NCI-H748 treated with DMSO at 0.1 percent for 48 hours (cell line): ENCODE data around the gene BMERB1.
"Not testable (repeated sequence)": the region's sequence is repeated elsewhere in the genome, so short reads cannot be mapped to it uniquely, and the experiment has no call there.

Experiments
- DNase-seq: peaks from one replicate; lab custom pipeline; 2025; lab: John Stamatoyannopoulos, UW

The BMERB1 gene

DNA sequence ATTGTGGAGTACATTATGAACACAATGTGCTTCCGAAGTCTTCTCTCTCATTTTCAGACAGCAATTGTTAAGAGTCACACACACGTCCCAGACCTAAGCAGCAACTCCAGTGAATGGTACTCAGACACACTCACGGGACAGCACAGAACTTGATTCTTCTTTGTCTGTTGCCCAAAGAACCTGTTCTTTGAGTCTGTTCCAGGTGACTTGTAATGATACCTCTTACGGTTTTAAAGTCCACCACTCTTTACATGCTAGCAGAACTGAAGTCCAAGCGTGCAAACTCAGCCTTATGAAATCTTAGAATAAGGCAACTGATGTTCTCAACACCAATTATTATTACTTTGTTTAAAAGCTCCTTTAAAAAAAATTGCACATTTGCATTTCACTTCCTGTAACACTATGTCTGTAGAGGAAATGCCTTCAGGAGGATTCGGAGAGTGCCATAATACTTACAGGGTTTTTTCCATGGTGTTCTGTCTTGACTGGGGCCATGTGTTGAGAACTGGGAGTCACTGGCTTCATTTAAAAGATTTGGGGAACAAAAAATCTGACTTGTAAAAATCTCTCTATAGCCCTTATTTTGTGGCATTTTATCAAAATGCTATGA lies 160.4 kb downstream of the BMERB1 start:
- DNase-seq: no peak

DNA sequence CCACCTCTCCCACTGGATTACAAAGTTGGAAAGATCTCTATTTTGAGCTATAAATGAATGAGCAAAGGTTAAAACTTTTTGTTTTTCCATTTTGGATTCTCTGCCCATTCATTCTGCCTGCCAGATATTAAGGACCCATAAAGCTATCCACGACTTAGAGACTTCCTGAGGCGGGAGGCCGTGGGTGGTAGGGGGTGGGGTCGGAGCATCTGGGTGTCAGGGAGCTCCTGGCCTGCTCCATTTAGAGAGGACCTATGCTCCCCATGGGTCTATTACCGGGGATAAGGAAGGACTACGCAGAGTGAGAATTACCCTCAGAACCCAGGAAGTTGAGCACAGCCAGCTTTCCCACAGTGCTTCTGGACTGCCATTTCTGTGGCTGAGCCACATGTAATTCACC lies 162.7 kb downstream of the BMERB1 start:
- DNase-seq: no peak

DNA sequence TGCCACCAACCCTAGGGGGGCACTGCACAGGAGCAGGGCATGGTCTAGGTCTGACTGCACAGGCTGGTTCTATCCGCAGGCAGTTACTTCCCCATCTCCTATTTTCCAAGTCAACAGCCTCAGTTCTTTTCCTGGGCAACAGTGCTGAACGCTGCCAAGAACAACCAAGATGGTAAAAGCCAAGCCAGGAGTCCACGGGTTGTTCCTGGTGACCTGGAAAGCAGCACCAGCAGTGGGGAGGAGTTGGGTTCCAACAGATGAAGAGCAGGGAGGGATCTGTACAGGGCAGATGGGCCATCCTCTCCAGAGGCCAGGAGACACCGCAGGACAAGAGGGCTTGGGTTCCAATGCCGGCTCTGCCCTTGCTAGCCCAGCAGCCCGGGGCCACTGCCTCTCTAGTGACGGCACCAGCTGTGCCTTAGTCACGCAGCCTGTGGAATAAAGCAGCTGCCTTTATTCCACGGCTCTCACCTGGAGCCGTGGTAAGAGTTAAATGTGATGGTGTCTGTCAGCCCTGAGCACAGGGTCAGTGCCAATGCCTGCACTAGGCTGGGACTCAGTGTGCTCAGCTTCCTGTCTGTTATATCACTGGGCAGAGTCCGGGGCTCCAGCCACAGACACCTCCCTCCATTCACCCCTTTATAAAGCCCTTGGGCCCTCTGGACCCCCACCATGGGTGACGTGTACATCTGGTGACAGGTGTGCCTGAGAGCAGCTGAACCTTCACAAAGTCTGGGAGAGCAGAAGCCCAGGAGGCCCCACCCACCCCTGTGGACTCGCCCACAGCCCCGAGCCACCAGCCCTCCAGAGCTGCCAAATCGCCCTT lies 163.6 kb downstream of the BMERB1 start:
- no peak for DNase-seq

DNA sequence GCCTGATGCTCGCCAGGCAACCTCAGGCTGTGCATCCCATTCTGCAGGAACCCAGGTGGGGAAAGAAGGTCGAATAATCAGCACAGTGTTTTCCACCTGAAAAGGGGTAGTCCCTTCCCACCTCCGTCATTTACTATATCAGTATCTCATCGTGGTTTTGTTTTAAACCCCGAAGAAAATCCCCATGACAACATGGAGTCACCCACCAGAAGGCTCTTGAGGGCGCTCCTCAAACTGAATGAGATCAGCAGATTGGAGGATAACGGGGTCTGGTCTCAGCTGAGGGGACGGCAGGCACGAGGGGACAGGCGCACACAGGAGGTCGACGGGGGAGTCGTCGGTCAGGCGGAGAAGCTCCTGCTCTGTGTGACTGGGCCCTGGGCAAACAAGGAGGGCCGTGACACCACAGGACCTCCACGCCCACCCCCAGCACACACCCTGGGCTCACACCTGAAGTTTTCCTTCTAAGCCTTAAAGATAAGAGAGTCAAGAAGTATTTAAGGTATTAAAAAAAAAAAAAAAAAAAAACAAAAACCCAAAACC lies 164.3 kb downstream of the BMERB1 start:
- DNase-seq: no peak

DNA sequence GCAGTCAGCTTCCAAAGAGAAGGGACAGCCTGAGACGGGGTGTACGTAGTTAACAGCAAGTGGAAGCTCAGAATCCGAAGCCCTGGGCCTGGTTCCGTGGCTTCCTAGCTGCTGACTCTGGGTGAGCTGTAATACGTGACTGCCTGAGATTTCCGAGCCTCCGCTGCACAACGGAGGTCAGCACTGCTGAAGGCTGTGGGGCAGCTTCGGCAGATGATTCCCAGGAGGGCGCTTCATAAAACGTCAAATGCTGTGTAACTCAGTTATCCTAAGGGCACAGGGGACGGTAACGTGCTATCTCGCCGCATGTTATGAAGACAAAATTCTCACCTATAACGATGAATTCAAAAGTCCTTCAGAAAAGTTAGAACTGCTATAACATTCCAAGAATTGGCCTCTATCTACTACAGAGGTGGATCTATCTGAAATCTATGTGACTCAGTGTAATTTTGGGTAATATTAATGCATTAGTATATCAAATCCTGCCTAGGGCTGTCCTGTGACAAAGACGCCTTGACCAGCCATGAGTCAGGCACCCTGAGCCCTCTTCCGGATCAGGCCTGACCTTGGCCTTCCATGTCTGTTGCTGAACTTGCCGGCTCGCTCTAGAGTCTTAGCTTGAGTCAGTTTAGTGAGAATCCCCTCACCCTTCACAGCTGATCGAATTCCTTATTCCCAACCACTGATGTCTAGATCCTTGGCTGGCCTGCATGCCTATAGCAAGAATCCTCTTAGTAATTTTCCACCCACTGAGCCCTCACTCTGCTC lies 165.1 kb downstream of the BMERB1 start:
- no peak for DNase-seq

DNA sequence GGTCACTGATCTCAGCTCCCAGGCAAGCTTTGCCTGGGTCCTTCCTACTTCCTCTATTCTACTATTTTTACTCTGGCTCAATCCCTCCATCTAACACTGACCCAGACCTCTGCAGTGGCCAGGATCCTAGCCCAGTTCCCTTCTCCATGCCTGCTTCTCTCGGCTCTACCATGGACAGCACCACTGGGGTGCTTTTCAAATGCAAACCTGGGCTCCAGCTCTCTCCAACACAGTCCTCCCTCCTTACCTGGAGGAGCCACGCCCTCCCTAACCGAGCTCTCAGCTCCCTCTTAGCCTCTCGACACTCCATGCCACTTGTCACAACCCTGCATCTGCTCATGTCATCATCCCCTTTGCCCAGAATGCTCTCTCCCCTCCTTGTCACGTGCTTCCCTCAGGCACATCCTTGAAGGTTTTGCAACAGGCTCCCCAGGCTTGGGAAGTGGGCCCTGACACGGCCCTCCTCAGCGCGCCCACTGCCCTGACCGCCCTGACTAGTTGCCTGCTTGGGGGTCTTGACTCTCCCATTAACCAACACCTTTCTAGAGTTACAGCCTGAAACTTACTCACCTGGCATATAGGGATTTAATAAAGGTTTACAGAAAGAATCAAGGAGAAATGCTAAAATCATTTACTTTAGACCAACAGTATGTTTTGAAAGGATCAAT lies 167.0 kb downstream of the BMERB1 start:
- no peak for DNase-seq

DNA sequence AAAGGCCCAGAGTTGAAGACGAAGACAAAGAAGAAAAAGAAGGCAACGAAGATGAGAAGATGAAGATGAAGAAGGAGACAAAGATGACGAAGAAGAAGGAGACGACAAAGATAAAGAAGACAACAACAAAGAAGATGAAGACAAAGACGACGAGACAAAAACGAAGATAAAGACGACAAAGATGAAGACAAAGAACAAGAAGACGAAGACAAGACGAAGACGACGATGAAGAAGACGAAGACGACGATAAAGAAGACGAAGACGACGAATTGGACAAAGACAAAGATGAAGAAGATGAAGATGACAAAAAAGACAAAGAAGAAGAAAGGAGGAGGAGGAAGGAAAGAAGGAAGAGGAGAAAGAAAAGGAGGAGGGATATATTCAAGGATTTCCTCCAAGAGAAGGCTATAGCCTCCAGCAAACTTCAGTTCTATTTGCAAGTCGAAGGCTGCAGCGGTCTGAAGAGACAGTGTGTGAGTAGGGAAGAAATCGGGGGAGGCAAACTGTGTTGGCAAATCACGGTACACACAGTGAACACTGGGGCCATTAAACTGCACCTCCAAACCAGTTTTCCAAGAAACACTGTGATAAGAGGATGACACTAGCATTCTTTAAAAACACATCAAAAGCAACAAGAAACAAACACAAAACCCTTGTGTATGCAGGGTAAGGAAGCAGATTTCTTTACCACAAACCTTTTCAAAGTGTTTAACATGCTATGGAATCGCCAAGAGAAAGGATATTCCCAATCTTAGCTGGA lies 168.1 kb downstream of the BMERB1 start:
- no peak for DNase-seq

DNA sequence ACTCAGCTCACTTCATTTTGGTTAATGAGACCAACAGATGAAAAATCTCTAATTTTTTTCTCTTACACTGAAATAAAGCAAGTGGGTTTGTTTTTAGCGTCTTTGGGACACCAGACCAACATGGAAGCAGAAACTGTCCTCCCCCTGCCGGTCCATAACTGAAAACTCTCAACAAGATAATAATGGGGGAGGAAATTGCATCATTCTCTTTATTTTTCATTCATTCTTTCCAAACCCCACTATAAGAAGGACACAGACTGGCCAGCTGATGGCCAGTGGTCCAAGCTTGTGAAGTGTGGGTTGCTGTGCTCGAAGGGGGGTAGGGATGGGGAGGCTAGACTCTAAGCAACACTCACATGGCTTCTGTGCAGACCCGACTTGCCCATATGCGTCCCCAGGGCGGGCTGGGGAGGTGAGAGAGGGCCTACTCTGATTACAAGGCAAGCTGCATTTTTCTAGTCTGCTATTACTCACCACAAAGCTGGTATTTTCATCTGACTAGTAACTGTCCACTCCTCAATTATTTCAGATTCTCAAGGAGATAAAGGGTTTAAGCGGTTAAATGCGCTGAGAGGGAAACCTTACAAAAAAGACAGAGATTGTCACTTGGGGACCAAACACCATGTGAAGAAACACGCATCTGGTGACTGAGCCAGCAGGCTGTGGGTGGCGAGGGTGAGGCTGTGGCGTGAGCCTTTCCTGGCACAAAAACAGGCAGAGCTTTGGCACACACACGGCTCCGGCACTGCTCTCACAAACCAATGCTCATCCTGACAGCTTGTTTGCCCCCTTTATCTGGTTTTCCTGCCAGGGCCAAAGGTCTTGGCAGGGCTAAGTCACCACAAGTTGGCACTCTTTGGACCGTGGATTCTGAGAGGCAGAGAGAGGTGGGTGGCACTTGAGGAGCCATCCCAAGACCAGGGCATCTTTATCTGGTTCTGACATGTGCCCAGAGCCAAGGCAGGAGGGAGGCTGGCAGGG lies 170.4 kb downstream of the BMERB1 start:
- DNase-seq: no peak

DNA sequence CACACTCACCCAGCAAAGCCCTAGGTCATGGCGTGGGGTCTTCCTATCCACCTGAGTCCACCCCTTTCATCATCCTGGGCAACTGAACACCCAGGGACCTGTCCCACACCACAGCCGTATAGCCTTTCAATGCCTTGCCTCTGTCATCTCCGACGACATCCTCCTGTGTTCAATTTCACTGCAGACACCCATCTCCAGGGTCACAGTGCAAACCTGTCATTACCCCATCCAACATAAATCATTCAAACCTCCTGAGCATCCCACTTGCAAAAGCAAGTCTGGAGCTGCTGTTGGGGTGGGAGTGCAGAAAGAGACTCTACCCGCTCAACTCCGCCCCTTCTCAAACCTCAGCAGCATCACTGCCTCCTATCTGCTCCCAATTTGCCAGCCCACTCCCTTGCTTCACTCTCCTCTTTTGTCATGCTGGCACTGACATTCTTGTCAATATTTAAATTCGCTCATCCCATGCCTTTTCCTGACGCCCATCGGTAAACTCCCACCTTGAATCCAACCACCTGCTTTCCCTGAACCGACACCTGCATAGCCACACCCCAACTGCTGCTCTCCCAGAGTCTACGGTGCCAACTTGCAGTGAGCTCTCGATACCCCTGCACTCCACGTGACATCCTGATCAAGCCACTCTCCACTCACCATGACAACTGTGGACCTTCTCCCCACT lies 171.6 kb downstream of the BMERB1 start:
- DNase-seq: peak; percentile 5

DNA sequence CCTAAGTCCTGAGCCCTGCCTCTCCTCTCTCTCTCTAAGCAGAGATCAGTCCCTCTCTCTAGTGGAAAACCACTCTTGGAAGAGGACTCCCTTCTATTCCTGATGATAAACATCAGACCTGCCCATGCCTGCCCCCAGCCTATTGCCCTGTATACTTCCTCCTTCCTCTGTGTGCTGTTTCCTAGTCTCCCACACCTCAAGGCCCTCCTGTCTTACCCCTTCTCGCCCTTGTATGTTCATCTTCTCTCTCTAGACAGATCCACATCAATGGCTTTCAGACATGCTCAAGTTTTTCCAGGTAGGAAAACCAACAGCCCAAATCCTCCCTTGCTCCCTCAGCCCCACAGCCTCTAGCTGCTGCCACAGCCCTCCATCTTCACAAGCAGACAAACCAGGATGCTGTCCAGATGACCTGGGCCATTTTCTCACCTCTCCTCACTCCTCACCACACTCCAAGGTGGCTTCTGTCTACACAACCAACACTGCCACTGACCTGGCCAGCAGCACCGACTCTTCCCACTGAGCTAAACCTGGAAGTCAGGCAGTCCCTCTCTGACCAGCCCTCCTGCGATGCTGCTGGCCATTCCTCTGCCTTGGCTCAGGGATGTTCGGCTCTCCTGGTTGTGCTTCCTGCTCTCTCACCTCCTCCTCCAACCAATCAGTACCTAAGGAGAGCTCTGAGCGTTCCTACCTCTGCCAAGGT lies 172.3 kb downstream of the BMERB1 start:
- no peak for DNase-seq

DNA sequence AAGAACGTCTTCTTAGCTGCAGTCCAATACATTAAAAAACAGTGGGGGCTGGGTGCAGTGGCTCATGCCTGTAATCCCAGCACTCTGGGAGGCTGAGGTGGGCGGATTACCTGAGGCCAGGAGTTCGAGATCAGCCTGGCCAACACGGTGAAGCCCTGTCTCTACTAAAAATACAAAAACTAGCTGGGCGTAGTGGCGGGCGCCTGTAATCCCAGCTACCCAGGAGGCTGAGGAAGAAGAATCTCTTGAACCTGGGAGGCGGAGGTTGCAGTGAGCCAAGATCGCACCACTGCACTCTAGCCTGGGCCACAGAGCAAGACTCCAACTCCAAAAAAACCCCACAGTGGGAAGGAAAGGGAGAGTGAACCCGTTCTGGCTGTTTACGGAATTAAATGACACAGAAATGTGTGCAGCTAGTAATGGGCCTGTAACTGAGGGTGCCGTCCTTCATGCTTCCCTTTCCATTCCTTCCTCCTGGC lies 172.9 kb downstream of the BMERB1 start:
- DNase-seq: not testable (repeated sequence)

DNA sequence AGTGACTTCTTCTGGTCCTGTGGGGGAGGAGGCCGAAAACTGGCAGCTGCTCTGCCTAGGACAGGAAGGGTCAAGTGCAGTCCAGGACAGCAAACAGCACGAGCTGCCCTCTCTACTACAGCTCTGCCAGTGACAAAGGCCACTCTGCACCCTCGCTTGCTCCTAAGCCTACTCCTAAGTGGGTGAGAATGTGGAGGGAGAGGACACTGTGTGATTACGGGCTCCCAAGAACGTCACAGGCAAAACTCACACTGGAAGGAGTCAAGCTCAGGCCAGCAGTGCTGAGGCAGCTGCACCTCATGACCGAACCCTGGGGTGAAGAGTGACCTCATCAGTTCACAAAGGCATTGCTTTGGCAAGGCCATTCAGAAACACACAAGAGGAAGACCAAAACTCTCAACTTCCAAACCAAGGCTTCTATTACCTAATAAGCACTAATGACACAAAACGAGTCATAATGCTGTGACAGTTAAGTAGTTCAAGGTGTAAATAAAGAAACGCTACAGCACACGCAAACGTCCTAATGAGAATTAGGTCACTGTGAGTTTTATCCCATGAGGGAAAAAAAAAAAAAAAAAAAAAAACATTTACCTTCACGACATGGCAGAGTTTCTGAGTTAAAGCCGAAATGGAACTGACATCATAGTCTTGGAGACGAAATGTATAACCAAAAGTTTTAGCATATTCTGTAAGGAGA lies 173.5 kb downstream of the BMERB1 start:
- DNase-seq: no peak

DNA sequence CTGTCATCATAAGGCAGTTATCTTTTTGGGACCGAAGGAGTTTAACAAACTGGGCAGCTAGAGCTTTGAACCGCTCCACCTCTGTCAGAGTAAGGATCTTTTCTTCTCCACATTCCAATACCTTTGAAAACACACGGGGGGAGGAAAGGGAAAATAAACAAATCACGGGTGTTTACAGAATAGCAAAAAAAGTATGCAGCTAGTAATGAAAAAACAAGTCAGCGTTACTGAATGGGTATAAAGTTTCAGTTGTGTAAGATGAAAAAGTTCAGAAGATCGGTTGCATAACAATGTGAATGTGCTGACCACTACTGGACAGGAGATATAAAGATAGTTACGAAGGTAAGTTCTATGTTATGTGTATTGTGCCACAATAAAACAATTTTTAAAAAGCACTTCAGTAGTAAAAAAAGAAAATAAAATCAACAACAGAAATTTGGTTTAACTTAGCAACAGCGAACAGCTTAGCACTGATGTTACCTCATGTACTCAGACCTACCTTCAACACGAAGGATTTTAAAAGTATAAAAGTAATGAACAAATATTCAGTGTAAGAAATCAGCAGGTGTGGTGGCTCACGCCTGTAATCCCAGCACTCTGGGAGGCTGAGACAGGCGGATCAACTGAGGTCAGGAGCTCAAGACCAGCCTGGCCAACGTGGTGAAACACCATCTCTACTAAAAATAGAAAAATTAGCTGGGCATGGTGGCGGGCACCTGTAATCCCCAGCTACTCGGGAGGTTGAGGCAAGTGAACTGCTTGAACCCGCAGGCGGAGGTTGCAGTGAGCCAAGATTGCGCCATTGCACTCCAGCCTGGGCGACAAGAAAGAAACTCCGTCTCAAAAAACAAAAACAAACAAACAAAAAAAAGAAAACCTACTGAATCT lies 174.3 kb downstream of the BMERB1 start:
- no peak for DNase-seq

DNA sequence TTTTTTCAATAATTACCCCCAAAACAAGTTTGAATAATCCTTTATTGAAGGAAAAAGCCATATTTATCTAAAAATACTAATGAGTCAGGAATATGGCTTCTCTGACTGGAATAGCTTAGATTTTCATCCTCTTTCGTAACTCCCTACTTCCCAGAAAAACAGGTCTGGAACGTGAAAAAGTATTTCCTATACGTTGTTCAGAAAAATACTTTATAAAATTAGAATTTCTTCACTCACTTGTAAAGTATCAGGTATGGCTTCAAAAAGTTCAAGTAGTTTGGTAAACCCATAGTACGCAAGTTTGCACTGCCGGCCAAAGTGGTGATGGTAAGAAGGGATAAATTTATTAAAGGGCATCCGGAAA lies 174.9 kb downstream of the BMERB1 start:
- DNase-seq: no peak

DNA sequence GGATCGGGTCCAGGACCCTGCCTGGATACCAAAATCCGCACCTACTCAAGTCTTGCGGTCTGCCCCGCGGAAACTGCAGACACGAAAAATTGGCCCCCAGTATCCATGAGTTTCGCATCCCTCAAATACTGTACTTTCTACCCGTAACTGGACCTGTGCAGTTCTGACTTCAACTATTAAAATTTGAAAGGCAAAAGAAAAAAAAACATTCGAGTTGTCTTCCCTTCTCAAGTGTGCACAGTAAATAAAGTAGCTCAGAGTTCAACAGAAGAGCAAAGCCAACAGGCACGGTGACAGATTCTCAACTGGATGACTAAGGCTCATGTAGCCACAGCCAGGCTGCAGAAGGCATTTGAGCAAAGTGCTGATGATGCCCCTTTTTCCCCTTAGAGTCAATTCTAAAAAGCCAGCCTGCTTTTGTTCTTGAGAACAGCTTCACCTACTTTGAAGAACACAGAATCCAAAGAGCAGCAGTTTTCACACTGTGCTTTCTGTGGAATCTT lies 176.0 kb downstream of the BMERB1 start:
- no peak for DNase-seq

DNA sequence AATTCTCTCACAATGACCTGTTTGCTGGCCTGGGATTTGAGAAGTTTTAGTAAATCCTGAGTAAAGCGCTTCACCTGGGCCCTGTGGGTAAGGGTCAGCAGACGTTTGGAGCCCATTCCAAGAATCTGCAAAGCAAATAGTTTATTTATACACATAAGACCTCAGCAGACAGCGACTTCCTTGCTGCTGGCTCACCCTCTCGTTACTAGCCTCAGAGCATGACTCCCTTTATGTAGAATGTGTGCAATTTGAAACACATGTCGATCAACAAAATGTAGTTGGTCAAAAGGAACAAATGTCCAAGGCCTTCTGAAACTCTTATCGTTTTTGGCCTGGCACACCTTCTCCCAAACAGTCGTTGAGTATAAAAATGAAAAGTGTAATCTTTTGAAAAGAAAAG lies 177.2 kb downstream of the BMERB1 start:
- no peak for DNase-seq

DNA sequence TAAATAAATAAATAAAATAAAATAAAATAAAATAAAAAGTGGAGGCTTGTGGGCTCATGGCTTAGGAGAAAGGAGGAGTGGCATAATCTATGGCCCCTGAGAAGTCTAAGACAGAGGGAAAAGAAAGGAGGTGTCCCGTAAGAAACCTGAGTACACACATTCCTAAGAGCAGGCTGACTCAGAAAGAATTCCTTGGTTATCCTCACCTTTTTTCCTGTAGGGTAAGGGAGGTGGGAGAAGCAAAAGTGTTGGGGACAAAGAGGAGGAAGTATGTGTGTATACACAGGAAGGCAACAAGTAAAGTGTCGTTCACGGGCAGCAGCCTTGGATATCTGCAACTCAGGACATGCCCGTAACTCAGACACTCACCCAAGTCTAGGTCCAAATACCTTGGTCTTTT lies 179.3 kb downstream of the BMERB1 start:
- DNase-seq: no peak
